H1 (cell line): ENCODE measurements around the gene KLHDC10. TPM values are rescaled to one million over a fixed set of nuclear protein-coding genes. Genes with fewer than 3 reads are reported as not detected.

Experiments
- CEBPB ChIP-seq: IDR thresholded peaks from 2 replicates; pipeline ENCODE4 v1.6.1; 2012; ENCODE audit warnings: low read depth, low read length
- CHD7 ChIP-seq: fragments of 300-600 bp; sonication (generic); IDR thresholded peaks from 2 replicates; pipeline ENCODE4 v1.7.1; 2012; ENCODE audit warnings: low read length, moderate library complexity, mild to moderate bottlenecking, inconsistent platforms; ENCODE audit not compliant: insufficient replicate concordance
- SP4 ChIP-seq: IDR thresholded peaks from 2 replicates; pipeline ENCODE4 v1.6.1; 2012; ENCODE audit warnings: low read length, inconsistent platforms
- polyA plus RNA-seq, 7 experiments: library from polyadenylated mRNA; depleted of rRNA in 3 of 7; stranded (reverse) in 5 of 7; unstranded in 2 of 7; fragments of >200 nt in 5 of 7; fragments of 200-250 nt in 2 of 7; gene quantifications; 1 replicate in 5 of 7; 2 replicates in 1 of 7; 4 replicates in 1 of 7; pipeline versions ENCODE4 v1.2.1 to v1.2.3, GENCODE V29; 2011 to 2013; ENCODE audit warnings: missing spikeins in 2 of 7, mixed read lengths in 2 of 7
- total RNA-seq: library from RNA; stranded (reverse); fragmentation: NEBNext Ultra II Directional; extraction: Animal tissue kit (Norgen Biotek cat#: 25700); gene quantifications from 2 replicates; pipeline ENCODE4 v1.2.1, GENCODE V29; 2021

The KLHDC10 gene
- total and polyA plus RNA-seq, 2 of the 8 experiments (the other 6 are each of a cell fraction or from before 2014, with no cell fraction given), result 6.6 to 14.5 TPM

- no peak for TF ChIP-seq CHD7
- no peak for TF ChIP-seq SP4
- no peak for TF ChIP-seq CEBPB
Observed at GRCh38 chr7:130139193-130139960, 69.0 kb downstream of the KLHDC10 start (continued).
